ENCODE data around the gene CITED2. TPM values are rescaled to one million over a fixed set of nuclear protein-coding genes. Genes with fewer than 3 reads are reported as not detected.
A peak's percentile ranks its signal among the peaks of the same experiment; 100 is the strongest.

Gene CITED2
- total and polyA plus RNA-seq, 2 of the 8 experiments (the other 6 are each of a cell fraction or from before 2014, with no cell fraction given) = 89.1 to 115 TPM

DNA sequence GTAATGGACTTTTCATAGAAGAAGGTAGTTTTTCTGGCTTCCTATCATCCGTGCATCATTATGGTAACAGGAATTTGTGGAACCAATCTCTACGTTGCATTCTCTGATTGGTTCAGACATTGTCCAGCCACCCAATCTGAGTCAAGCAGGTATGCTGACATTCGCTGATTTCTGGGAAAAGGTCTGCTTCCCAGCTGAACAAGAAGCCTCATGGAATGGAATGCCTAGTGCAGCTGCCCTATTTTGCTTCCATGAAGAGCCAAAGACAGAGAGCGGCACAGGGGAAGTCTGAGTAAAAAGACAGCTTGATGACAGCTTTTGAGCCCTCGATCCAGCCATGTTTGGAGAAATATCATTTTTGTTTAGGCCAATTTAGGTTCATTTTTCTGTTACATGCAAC is 44.1 kb downstream of the CITED2 start:
- Histone ChIP-seq H3K23me2 (ENCODE audit: low read depth, low read length) (no peaks in the 10 kb centered on the region), H3K4me2 (ENCODE audit: insufficient read depth in 1 of 2, low read depth in 2 of 2, low read length in 2 of 2) (no peak overlapping the region), H2BK12ac (ENCODE audit: low read depth, low read length) (no peak overlapping the region), H3K14ac (ENCODE audit: insufficient read length) (no peak overlapping the region), H3K4me3 (ENCODE audit: extremely low read depth in 1 of 4, insufficient read depth in 2 of 4, low read depth in 3 of 4, low read length in 4 of 4) (no peak overlapping the region), H3K18ac (ENCODE audit: extremely low read depth, low read length) (no peak overlapping the region), H3K9me3 (ENCODE audit: insufficient read depth in 2 of 2, low read depth in 1 of 2, low read length in 1 of 2) (no peaks in the 10 kb centered on the region), H2BK20ac (ENCODE audit: low read length) (no peak overlapping the region), H2AK5ac (ENCODE audit: low read depth, low read length) (no peak overlapping the region), H4K20me1 (replicated peaks in 1 of 2; ENCODE audit: control insufficient read depth in 1 of 2, insufficient read depth in 2 of 2, low read length in 2 of 2) (no peaks in the 10 kb centered on the region), H2BK15ac (ENCODE audit: low read length) (no peak overlapping the region), H3K23ac (ENCODE audit: insufficient read length) (no peak overlapping the region), H3K79me1 (ENCODE audit: low read depth, low read length) (no peaks in the 10 kb centered on the region), H3K4ac (replicated peaks; ENCODE audit: insufficient read length, low read depth, low read length) (no peak overlapping the region), H2AFZ (ENCODE audit: low read length) (0 out of 2 replicates have a peak overlapping the region, but pooled peaks have one; percentile 31), H2BK5ac (ENCODE audit: low read depth, low read length) (no peak overlapping the region), H3K9ac (replicated peaks in 1 of 4; ENCODE audit: extremely low read depth in 1 of 4, low read depth in 3 of 4, low read length in 3 of 4) (no peak overlapping the region), H3K56ac (replicated peaks; ENCODE audit: insufficient read length, low read depth, low read length) (no peak overlapping the region), H2BK120ac (replicated peaks; ENCODE audit: low read depth, low read length) (no peak overlapping the region), H4K91ac (replicated peaks; ENCODE audit: insufficient read length, low read length) (no peak overlapping the region), H4K5ac (ENCODE audit: insufficient read length, low read depth, low read length) (no peak overlapping the region), H3K4me1 (replicated peaks in 1 of 4; ENCODE audit: control insufficient read depth in 3 of 4, insufficient read depth in 4 of 4, low read length in 3 of 4) (no peaks in the 10 kb centered on the region), H3K36me3 (ENCODE audit: control insufficient read depth in 2 of 4, insufficient read depth in 4 of 4, low read length in 3 of 4) (no peaks in the 10 kb centered on the region), H4K8ac (ENCODE audit: extremely low read depth, insufficient read depth, low read length) (no peak overlapping the region), H3K79me2 (ENCODE audit: control insufficient read depth in 1 of 2, insufficient read depth in 2 of 2, low read length in 2 of 2) (no peaks in the 10 kb centered on the region), H3K27me3 (replicated peaks in 1 of 4; ENCODE audit: control insufficient read depth in 3 of 4, extremely low read depth in 1 of 4, insufficient read depth in 3 of 4, low read length in 3 of 4) (no peaks in the 10 kb centered on the region), H3K27ac (ENCODE audit: low read depth, low read length) (no peak overlapping the region)
- POLR2A ChIA-PET (ENCODE audit: partially characterized antibody) = no interaction called here
- 95% methylated on average over 5 of the region's 5 CpGs; no CpG with 5 or more reads in 1 of the 2 experiments for whole genome bisulfite sequencing, 2 experiments (ENCODE audit: extremely low coverage in 1 of 2, insufficient coverage in 1 of 2, insufficient read length in 1 of 2, insufficient replicate concordance in 2 of 2, low coverage in 1 of 2, low lambda C conversion rate in 2 of 2, missing lambda C conversion rate in 1 of 2)
- DNase-seq (ENCODE audit: low read depth in 1 of 2, low spot score in 2 of 2) = no peak
- CTCF ChIA-PET (ENCODE audit: partially characterized antibody) = interaction anchor here (0.7 to 2.3 kb wide), 4 partner anchors 13 to 111 kb away, joined by 3 to 6 read pairs (median 4); no protein-coding TSS in a partner anchor
- FAIRE-seq = no peak
- TF ChIP-seq RFX5 (IDR thresholded peaks at IDR 0.05; ENCODE audit: borderline replicate concordance, low read depth, low read length) (no peak), EZH2 (IDR thresholded peaks at IDR 0.05; ENCODE audit: low read depth, low read length, severe bottlenecking) (no peak), SAP30 (IDR thresholded peaks at IDR 0.05; ENCODE audit: insufficient read depth, insufficient replicate concordance, low read length) (no peak), RBBP5 (IDR thresholded peaks at IDR 0.05; ENCODE audit: borderline replicate concordance, low read depth, low read length) (no peak), TAF7 (optimal IDR thresholded peaks at IDR 0.05; ENCODE audit: borderline replicate concordance, low read depth, low read length) (no peak), EP300 (IDR thresholded peaks at IDR 0.05; ENCODE audit: borderline replicate concordance in 1 of 2, low read depth in 2 of 2, low read length in 2 of 2) (no peak), PHF8 (conservative IDR thresholded peaks at IDR 0.05; ENCODE audit: low read depth, low read length) (no peak), CBX8 (IDR thresholded peaks at IDR 0.05; ENCODE audit: borderline replicate concordance, low read depth, low read length) (no peak), NANOG (IDR thresholded peaks at IDR 0.05; ENCODE audit: insufficient read depth, low read depth, low read length, poor library complexity, severe bottlenecking) (no peak)
- TF ChIP-seq, protein P1, sequence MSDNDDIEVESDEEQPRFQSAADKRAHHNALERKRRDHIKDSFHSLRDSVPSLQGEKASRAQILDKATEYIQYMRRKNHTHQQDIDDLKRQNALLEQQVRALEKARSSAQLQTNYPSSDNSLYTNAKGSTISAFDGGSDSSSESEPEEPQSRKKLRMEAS (IDR thresholded peaks at IDR 0.05) = no peak
- TF ChIP-seq, protein P2, sequence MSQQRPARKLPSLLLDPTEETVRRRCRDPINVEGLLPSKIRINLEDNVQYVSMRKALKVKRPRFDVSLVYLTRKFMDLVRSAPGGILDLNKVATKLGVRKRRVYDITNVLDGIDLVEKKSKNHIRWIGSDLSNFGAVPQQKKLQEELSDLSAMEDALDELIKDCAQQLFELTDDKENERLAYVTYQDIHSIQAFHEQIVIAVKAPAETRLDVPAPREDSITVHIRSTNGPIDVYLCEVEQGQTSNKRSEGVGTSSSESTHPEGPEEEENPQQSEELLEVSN (IDR thresholded peaks at IDR 0.05) = no peak
